GM23338 (cell line): ENCODE data around the gene KAZN. TPM values are rescaled to one million over a fixed set of nuclear protein-coding genes. Genes with fewer than 3 reads are reported as not detected.

ENCODE experiments used
- ATAC-seq: fragments of 200-7000 bp; cut with Tn5 transposase; 3 replicates; pipeline ENCODE4 v1.9.1; 2020
- DNase-seq: peaks from one replicate; pipeline ENCODE4 v3.0.0-alpha.2; 2015; ENCODE audit warnings: low spot score
- H2AFZ ChIP-seq: fragments of 200-600 bp; sonication (generic); 2 replicates; pipeline ENCODE4 v1.8.0; 2016; ENCODE audit warnings: antibody characterized with exemption, mild to moderate bottlenecking, moderate library complexity
- H3F3A ChIP-seq: fragments of 200-600 bp; sonication (generic); replicated peaks from 2 replicates; pipeline ENCODE4 v1.8.0; 2017; ENCODE audit warnings: antibody characterized with exemption, mixed run types, low read depth
- H3K27ac ChIP-seq: fragments of 200-600 bp; sonication (generic); 2 replicates; pipeline ENCODE4 v1.6.1; 2016; ENCODE audit warnings: low read depth
- H3K27me3 ChIP-seq: fragments of 200-600 bp; sonication (generic); 2 replicates; pipeline ENCODE4 v1.8.0; 2016; ENCODE audit warnings: mild to moderate bottlenecking, mixed run types, moderate library complexity; ENCODE audit not compliant: insufficient read depth
- H3K36me3 ChIP-seq: fragments of 200-600 bp; sonication (generic); 2 replicates; pipeline ENCODE4 v1.8.0; 2016; ENCODE audit warnings: mild to moderate bottlenecking; ENCODE audit not compliant: insufficient read depth
- H3K4me1 ChIP-seq: fragments of 200-600 bp; sonication (generic); 2 replicates; pipeline ENCODE4 v1.8.0; 2016; ENCODE audit warnings: mild to moderate bottlenecking, moderate library complexity; ENCODE audit not compliant: insufficient read depth
- H3K4me2 ChIP-seq: fragments of 200-600 bp; sonication (generic); 2 replicates; pipeline ENCODE4 v1.7.1; 2017; ENCODE audit warnings: mixed run types
- H3K4me3 ChIP-seq: fragments of 200-600 bp; sonication (generic); 2 replicates; pipeline ENCODE4 v1.6.1; 2016; ENCODE audit warnings: mixed run types
- H3K79me2 ChIP-seq: fragments of 200-600 bp; sonication (generic); replicated peaks from 2 replicates; pipeline ENCODE4 v1.8.0; 2017; ENCODE audit warnings: mild to moderate bottlenecking; ENCODE audit not compliant: insufficient read depth
- H3K9me2 ChIP-seq: fragments of 200-600 bp; sonication (generic); 2 replicates; pipeline ENCODE4 v1.8.0; 2017; ENCODE audit not compliant: insufficient read depth
- H4K20me1 ChIP-seq: fragments of 200-600 bp; sonication (generic); replicated peaks from 2 replicates; pipeline ENCODE4 v1.8.0; 2017; ENCODE audit warnings: mild to moderate bottlenecking; ENCODE audit not compliant: insufficient read depth
- H3K27ac Mint-ChIP-seq: 2 replicates; pipeline ENCODE4 v1.8.0; 2020; ENCODE audit warnings: inconsistent platforms, mild to moderate bottlenecking, moderate library complexity, mixed read lengths
- H3K27me3 Mint-ChIP-seq: 3 replicates; pipeline ENCODE4 v1.8.0; 2022; ENCODE audit warnings: low read depth, mild to moderate bottlenecking, moderate library complexity, mixed read lengths, inconsistent platforms; ENCODE audit not compliant: insufficient read depth, poor library complexity
- H3K36me3 Mint-ChIP-seq: 3 replicates; pipeline ENCODE4 v1.8.0; 2021; ENCODE audit warnings: low read depth, mild to moderate bottlenecking, inconsistent platforms, moderate library complexity, mixed read lengths
- H3K4me1 Mint-ChIP-seq: 3 replicates; pipeline ENCODE4 v1.8.0; 2020; ENCODE audit warnings: mild to moderate bottlenecking, inconsistent platforms, mixed read lengths
- H3K4me3 Mint-ChIP-seq: 3 replicates; pipeline ENCODE4 v1.8.0; 2021; ENCODE audit warnings: moderate library complexity, mild to moderate bottlenecking, inconsistent platforms, mixed read lengths
- H3K9me3 Mint-ChIP-seq: 3 replicates; pipeline ENCODE4 v1.8.0; 2020; ENCODE audit warnings: moderate library complexity, mild to moderate bottlenecking, inconsistent platforms, mixed read lengths
- CREB1 ChIP-seq: fragments of 250-450 bp; sonication (Bioruptor Pico); IDR thresholded peaks from 2 replicates; pipeline ENCODE4 v1.5.0; 2020; ENCODE audit warnings: low read depth, mild to moderate bottlenecking, moderate library complexity
- CTCF ChIP-seq, 2 experiments: fragments of 200-600 bp in 1 of 2; sonication (generic) in 1 of 2; conservative IDR thresholded peaks; 2 replicates each; pipeline versions ENCODE4 v1.5.1 to v1.6.1; 2016 to 2017; ENCODE audit warnings: antibody characterized with exemption in 2 of 2, low read depth in 2 of 2, mild to moderate bottlenecking in 2 of 2, moderate library complexity in 1 of 2
- ETS1 ChIP-seq: IDR thresholded peaks from 2 replicates; pipeline ENCODE4 v1.6.1; 2016; ENCODE audit warnings: antibody characterized with exemption
- EZH2phosphoT487 ChIP-seq: fragments of 200-600 bp; sonication (generic); IDR thresholded peaks from one replicate; pipeline ENCODE4 v1.8.1; 2018; ENCODE audit warnings: antibody characterized with exemption; ENCODE audit not compliant: unreplicated experiment
- NANOG ChIP-seq: IDR thresholded peaks from 2 replicates; pipeline ENCODE4 v1.6.1; 2016; ENCODE audit warnings: antibody characterized with exemption, borderline replicate concordance
- POLR2AphosphoS5 ChIP-seq: IDR thresholded peaks from 2 replicates; pipeline ENCODE4 v1.6.1; 2016; ENCODE audit warnings: antibody characterized with exemption, low read depth
- STAT1 ChIP-seq: IDR thresholded peaks from one replicate; pipeline ENCODE4 v1.6.1; 2016; ENCODE audit warnings: antibody characterized with exemption; ENCODE audit not compliant: unreplicated experiment
- ZNF114 ChIP-seq: fragments of 250-450 bp; sonication (Bioruptor Pico); IDR thresholded peaks from 2 replicates; pipeline ENCODE4 v1.5.0; 2020; ENCODE audit warnings: mild to moderate bottlenecking, moderate library complexity
- ZNF331 ChIP-seq: fragments of 250-450 bp; sonication (Bioruptor Pico); IDR thresholded peaks from 2 replicates; pipeline ENCODE4 v1.5.0; 2020; ENCODE audit warnings: low read depth, mild to moderate bottlenecking, moderate library complexity
- polyA plus RNA-seq: library from polyadenylated mRNA; unstranded; fragments of >200 nt; fragmentation: Nextera tagmentation; extraction: Ambion mirVana; gene quantifications from 2 replicates; pipeline ENCODE4 v1.2.1, GENCODE V29; 2016
- total RNA-seq: library from RNA; depleted of rRNA; stranded (reverse); fragments of >200 nt; shearing (Covaris generic); gene quantifications from 2 replicates; pipeline ENCODE4 v1.2.3, GENCODE V29; 2014

Gene KAZN
- total and polyA plus RNA-seq, 2 experiments from 2014 or later = 9.9 to 15.0 TPM

- TF ChIP-seq CREB1 (CRISPR knock-in tag) (no peak), ZNF114 (CRISPR knock-in tag) (no peak), POLR2AphosphoS5 (no peak), CTCF (conservative IDR thresholded peaks at IDR 0.05; ENCODE audit: low read depth in 2 of 2) (no peak)
These were observed 331.2 kb downstream of the KAZN start (continued) for GRCh38 chr1:14929547-14930246.

GRCh38 chr1:14930247-14930965 is 331.9 kb downstream of the KAZN start:
- H3K4me1 Mint-ChIP-seq = peaks cover 13% of the 10 kb centered on the region
- H3K27me3 ChIP-seq = peaks cover 24% of the 10 kb centered on the region
- H3K4me3 Mint-ChIP-seq = no peak overlapping the region
- no peak overlapping the region for H2AFZ ChIP-seq
- ATAC-seq = no peak
- H3K79me2 ChIP-seq = 0 out of 2 replicates have a peak, but pooled peaks cover 6% of the 10 kb centered on the region
- peaks cover 3% of the 10 kb centered on the region; the same call in 1 of the 2 replicates for H3F3A ChIP-seq
- peaks cover 12% of the 10 kb centered on the region for H4K20me1 ChIP-seq
- H3K27ac Mint-ChIP-seq = no peak overlapping the region
- no peak overlapping the region for H3K4me2 ChIP-seq
- TF ChIP-seq POLR2AphosphoS5 (no peak), ZNF331 (CRISPR knock-in tag) (no peak), EZH2phosphoT487 (no peak), CREB1 (CRISPR knock-in tag) (no peak), ETS1 (no peak), STAT1 (no peak), NANOG (no peak)
- H3K9me2 ChIP-seq = no peaks in the 10 kb centered on the region
- no peak for DNase-seq
- H3K27me3 Mint-ChIP-seq = peaks cover 36% of the 10 kb centered on the region
- no peaks in the 10 kb centered on the region for H3K9me3 Mint-ChIP-seq
- H3K4me3 ChIP-seq = no peak overlapping the region
- no peak overlapping the region for H3K27ac ChIP-seq
- H3K36me3 ChIP-seq = no peaks in the 10 kb centered on the region
- no peaks in the 10 kb centered on the region for H3K36me3 Mint-ChIP-seq
- peaks cover 2% of the 10 kb centered on the region for H3K4me1 ChIP-seq
